Motor neuron (in vitro differentiated cells): ENCODE measurements around the gene RNASE1. TPM values are rescaled to one million over a fixed set of nuclear protein-coding genes. Genes with fewer than 3 reads are reported as not detected.
"Not testable (repeated sequence)": the region's sequence is repeated elsewhere in the genome, so short reads cannot be mapped to it uniquely, and the experiment has no call there.

Experiments used
- ATAC-seq, 8 experiments: fragments of 200-7000 bp; cut with Tn5 transposase; replicated peaks in 6 of 8; 2 replicates each; pipeline ENCODE4 v1.8.0; 2021; ENCODE audit warnings: mild to moderate bottlenecking in 8 of 8, moderate library complexity in 8 of 8
- H3K27ac ChIP-seq, 2 donors: fragments of 250-450 bp; sonication (Bioruptor Pico); 2 replicates each; pipeline ENCODE4 v1.9.0; 2021; ENCODE audit warnings: antibody characterized with exemption in 2 of 2, mild to moderate bottlenecking in 2 of 2, moderate library complexity in 1 of 2
- H3K4me1 ChIP-seq, 2 donors: fragments of 250-450 bp; sonication (Bioruptor Pico); replicated peaks in 1 of 2; 2 replicates each; pipeline ENCODE4 v1.6.1; 2021; ENCODE audit warnings: antibody characterized with exemption in 2 of 2, mild to moderate bottlenecking in 2 of 2, moderate library complexity in 1 of 2
- H3K4me3 ChIP-seq, 5 donors: fragments of 250-450 bp; sonication (Bioruptor Pico); 2 replicates each; pipeline ENCODE4 v1.9.0; 2021; ENCODE audit warnings: antibody characterized with exemption in 5 of 5, mild to moderate bottlenecking in 5 of 5, moderate library complexity in 4 of 5
- WGBS, 10 experiments: fragments of 450-650 bp; shearing (Covaris generic); methylation state at CpG; one replicate each; pipeline ENCODE4 v1.0.0; 2022; 5-methylcytosine and 5-hydroxymethylcytosine counted together
- in situ Hi-C, 9 experiments: fragments of 400-800 bp; cut with MboI; loops; one replicate each; pipeline ENCODE4 v1.15.0; 2021; ENCODE audit warnings: low sequenced_read_pairs in 9 of 9, low pct_unique_long_range_greater_than_20kb in 2 of 9; ENCODE audit not compliant: unreplicated experiment in 9 of 9
- total RNA-seq, 8 experiments: library from RNA; unstranded; fragments of 300-600 nt; gene quantifications; 2 replicates each; pipeline versions ENCODE4 v1.2.3 to v1.2.4, GENCODE V29; 2022

RNASE1 gene
- total RNA-seq, 8 experiments from 2014 or later, result 47.0 to 362 (median 50.7) TPM; not detected in 5

- Histone ChIP-seq H3K4me3 (no peak overlapping the region), H3K4me1 (no peaks in the 10 kb centered on the region), H3K27ac (no peak overlapping the region)
- 47 to 93% (median 81%) methylated on average over 1 to 6 of the region's 8 CpGs for WGBS, 10 experiments
- in situ Hi-C loops, result no loop called here
- no peak for ATAC-seq
Observed at GRCh38 chr14:20823859-20824258, 21.2 kb upstream of the RNASE1 start.

DNA sequence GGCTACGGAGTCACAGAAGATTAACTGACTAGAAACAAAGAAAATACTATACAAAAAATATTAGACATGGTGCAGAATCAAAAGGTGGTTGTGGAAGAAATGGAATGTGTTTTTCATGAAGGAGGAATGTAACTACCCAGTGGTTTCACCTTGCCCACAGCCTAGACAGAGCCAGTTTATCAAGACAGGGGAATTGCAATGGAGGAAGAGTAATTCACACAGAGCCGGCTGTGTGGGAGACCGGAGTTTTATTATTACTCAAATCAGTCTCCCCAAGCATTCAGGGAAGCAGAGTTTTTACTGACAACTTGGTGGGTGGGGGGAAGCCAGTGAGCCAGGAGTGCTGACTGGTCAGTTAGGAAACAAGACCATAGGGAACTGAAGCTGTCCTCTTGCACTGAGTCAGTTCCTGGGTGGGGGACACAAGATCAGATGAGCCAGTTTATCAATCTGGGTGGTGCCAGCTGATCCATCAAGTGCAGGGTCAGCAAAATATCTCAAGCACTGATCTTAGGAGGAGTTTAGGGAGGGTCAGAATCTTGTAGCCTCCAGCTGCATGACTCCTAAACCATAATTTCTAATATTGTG is 19.0 kb upstream of the RNASE1 start:
- WGBS, 10 experiments, result 4 to 100% (median 54%) methylated on average over 1 to 3 of the region's 3 CpGs
- peak in 2 of 8 experiments; percentile 54 to 59 for ATAC-seq
- in situ Hi-C loops, H3K4me3 ChIP-seq, H3K4me1 ChIP-seq, H3K27ac ChIP-seq: not testable (repeated sequence)

DNA sequence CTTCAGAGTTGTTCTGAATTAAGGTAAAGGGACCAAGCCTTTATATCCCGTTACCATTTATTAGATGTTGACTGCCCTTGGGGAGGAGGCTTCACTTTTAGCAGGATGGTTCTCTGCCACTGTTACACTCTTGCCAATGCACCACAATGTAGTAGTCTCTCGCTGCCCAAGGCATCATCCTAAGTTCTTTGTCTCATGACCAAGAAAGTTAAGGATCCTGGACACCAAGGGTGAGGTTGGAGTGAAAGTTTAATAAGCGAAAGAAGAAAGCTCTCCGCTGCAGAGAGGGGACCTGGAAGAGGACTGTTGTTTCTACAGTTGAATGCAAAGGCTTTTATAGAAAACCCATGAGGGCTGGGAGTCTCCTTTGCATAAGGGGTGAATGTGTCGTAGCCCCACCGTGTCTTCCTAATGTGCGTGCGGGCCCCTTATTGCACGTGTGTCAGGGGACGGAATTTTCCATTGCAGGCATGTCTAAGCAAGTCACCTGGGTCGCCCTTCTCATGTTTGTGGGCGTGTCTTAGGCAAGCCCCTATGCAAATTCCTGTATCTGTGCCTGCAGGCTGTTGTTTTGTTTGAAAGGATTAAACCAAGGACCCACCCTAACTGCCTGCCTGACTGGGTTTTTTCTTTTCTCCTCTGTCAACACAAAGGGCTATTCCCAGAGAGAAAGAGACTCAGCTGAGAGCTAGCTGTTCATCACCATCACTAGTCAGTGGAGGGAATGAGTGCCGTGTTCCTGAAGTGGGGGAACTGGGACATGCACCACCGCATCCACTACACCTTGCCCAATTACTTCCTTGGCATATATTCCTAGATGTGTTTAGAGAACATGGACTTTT is 17.6 kb upstream of the RNASE1 start:
- 25 to 100% (median 73%) methylated on average over 1 to 12 of the region's 14 CpGs for WGBS, 10 experiments
- no peak overlapping the region for H3K4me3 ChIP-seq
- no peaks in the 10 kb centered on the region for H3K4me1 ChIP-seq
- in situ Hi-C loops, result no loop called here
- H3K27ac ChIP-seq, result no peak overlapping the region
- peak in 6 of 8 experiments; percentile 33 to 83 (median 72) for ATAC-seq

DNA sequence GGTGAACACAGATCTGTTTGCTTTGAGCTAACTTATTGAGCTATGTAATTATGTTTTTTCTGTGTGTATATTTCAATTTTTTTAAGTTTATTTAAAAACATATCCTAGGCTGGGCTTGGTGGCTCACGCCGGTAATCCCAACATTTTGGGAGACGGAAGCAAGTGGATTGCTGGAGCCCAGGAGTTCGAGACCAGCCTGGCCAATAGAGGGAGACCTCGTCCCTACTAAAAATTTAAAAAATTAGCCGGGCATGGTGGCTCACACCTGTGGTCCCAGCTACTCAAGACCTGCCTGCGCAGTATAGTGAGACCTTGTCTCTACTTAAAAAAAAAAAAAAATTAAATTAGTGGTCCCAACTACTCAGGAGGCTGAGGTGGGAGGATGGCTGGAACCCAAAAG is 16.2 kb upstream of the RNASE1 start:
- ATAC-seq, result no peak
- Histone ChIP-seq H3K4me3 (no peak overlapping the region), H3K4me1 (no peaks in the 10 kb centered on the region), H3K27ac (no peak overlapping the region)
- in situ Hi-C loops, result no loop called here
- WGBS, 10 experiments, result 40 to 100% (median 80%) methylated on average over 1 to 6 of the region's 7 CpGs; no CpG with 5 or more reads in 1 of the 10 experiments

GRCh38 chr14:20815946-20816345 is 13.3 kb upstream of the RNASE1 start:
- in situ Hi-C loops, H3K4me1 ChIP-seq, H3K27ac ChIP-seq, H3K4me3 ChIP-seq, ATAC-seq: not testable (repeated sequence)
- WGBS, 10 experiments, result 0 to 100% (median 64%) methylated on average over 1 to 3 of the region's 3 CpGs; no CpG with 5 or more reads in 2 of the 10 experiments

DNA sequence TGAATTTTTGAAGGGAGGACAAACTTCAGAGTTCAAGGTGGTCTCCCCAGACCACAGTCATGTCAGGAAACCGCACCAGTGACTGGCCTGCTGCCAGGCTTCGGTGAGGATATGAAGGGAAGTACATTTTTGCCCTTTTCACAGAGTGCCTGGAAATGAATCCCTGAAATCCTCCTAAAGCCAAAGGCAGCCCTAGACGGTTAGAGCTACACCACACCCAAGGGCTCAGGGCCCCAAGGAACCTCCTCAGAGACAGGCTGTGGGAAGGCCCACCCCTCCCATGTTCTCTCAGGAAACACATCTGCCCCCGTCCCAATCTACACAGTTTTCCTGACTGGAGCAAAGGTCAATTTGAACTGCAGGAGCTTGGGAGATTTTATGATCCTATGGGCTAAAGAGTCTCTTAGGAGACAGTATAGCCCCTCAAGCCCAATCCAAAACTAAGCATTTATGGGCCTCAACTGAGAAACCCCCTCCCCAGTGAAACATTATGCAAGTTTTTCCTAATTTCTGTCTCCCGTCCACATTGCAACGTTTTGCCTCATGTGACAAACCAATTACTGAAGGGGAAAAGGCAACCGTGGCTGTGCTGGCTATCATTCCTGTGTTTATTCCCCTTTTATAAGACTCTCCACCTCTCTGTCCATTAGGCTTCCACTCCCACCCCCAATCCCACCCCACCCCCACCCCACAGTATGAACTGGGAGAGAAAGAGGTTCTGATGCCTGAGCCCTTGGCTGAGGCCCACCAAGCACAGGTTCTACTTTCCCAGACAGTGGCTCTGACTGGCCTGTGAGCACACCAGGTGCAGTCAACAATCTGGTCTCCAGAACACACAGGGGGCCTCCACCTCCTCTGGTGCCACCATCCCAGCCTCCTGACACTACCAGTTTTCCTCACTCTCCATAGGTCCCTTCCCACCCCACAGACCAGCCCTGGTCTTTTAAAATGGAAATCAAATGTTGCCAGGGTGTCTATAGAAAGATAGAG is 9.6 kb upstream of the RNASE1 start:
- Histone ChIP-seq H3K4me3 (no peak overlapping the region), H3K27ac (no peak overlapping the region), H3K4me1 (no peaks in the 10 kb centered on the region)
- WGBS, 10 experiments, result 0 to 100% (median 30%) methylated on average over 1 to 5 of the region's 7 CpGs; no CpG with 5 or more reads in 1 of the 10 experiments
- in situ Hi-C loops, result no loop called here
- ATAC-seq, result peak in 3 of 8 experiments; percentile 19 to 55 (median 52)

GRCh38 chr14:20809917-20810316 is 7.3 kb upstream of the RNASE1 start:
- Histone ChIP-seq H3K27ac (no peak overlapping the region), H3K4me1 (no peaks in the 10 kb centered on the region), H3K4me3 (no peak overlapping the region)
- in situ Hi-C loops, result no loop called here
- ATAC-seq, result no peak
- WGBS, 10 experiments, result 8 to 75% (median 60%) methylated on average over 2 to 5 of the region's 5 CpGs; no CpG with 5 or more reads in 1 of the 10 experiments

DNA sequence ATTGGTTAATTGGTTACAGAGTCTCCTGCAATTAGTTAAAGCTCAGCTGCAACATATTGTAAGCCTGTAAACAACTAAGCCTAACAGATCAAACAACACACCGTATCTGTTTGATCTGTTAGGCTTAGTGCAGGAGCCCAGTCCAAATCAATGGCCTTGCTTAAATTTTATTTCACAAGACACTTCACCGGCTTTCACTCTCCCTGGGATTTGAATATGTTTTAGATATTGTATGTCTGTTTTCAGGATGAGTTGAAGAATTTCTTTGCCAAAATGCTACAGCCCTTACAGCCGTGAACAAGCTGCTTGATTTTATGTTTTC is 5.5 kb upstream of the RNASE1 start:
- Histone ChIP-seq H3K27ac (no peak overlapping the region), H3K4me1 (no peaks in the 10 kb centered on the region), H3K4me3 (no peak overlapping the region)
- no peak for ATAC-seq
- 11 to 100% (median 75%) methylated on average over 2 to 3 of the region's 3 CpGs; no CpG with 5 or more reads in 3 of the 10 experiments for WGBS, 10 experiments
- in situ Hi-C loops, result no loop called here

GRCh38 chr14:20807304-20808161 is 4.9 kb upstream of the RNASE1 start:
- no peak overlapping the region for H3K27ac ChIP-seq
- in situ Hi-C loops, result no loop called here

GRCh38 chr14:20805485-20805884 is 2.8 kb upstream of the RNASE1 start:
- no peak for ATAC-seq
- in situ Hi-C loops, result no loop called here

More at GRCh38 chr14:20807304-20808161, 4.9 kb upstream of the RNASE1 start:
- no peak for ATAC-seq
- 8 to 80% (median 53%) methylated on average over 2 to 6 of the region's 6 CpGs for WGBS, 10 experiments
- Histone ChIP-seq H3K4me1 (no peaks in the 10 kb centered on the region), H3K4me3 (no peak overlapping the region)

GRCh38 chr14:20803223-20803622 is 579 bp upstream of the RNASE1 start:
- Histone ChIP-seq H3K27ac (no peak overlapping the region), H3K4me3 (no peak overlapping the region), H3K4me1 (no peaks in the 10 kb centered on the region)
- ATAC-seq, result no peak
- in situ Hi-C loops, result no loop called here
- 0 to 100% (median 80%) methylated on average over 1 to 2 of the region's 7 CpGs; no CpG with 5 or more reads in 4 of the 10 experiments for WGBS, 10 experiments

More at GRCh38 chr14:20805485-20805884, 2.8 kb upstream of the RNASE1 start:
- H3K4me1 ChIP-seq, result no peaks in the 10 kb centered on the region
- no peak overlapping the region for H3K4me3 ChIP-seq
- 11 to 100% (median 71%) methylated on average over 1 to 6 of the region's 6 CpGs; no CpG with 5 or more reads in 1 of the 10 experiments for WGBS, 10 experiments
- no peak overlapping the region for H3K27ac ChIP-seq

- peak in 1 of 8 experiments; percentile 70 for ATAC-seq
- H3K4me3 ChIP-seq, result no peak overlapping the region
- WGBS, 10 experiments, result 14 to 100% (median 82%) methylated on average over 1 to 6 of the region's 9 CpGs; no CpG with 5 or more reads in 5 of the 10 experiments
- in situ Hi-C loops, result no loop called here
- H3K4me1 ChIP-seq, result no peaks in the 10 kb centered on the region
- no peak overlapping the region for H3K27ac ChIP-seq
Observed at GRCh38 chr14:20801726-20802125, 918 bp downstream of the RNASE1 start.
